Prostate gland (tissue), 2 donors: Measurements from ENCODE around the gene SHCBP1L. TPM values are rescaled to one million over a fixed set of nuclear protein-coding genes. Genes with fewer than 3 reads are reported as not detected.

Source experiments
- DNase-seq: peaks from one replicate; pipeline ENCODE4 v3.0.0-alpha.2; 2019; ENCODE audit warnings: low spot score
- H3K27ac ChIP-seq, 2 donors: fragments of 200-600 bp; sonication (generic); 2 replicates each; pipeline ENCODE4 v1.5.1; 2017 to 2019
- H3K27me3 ChIP-seq: fragments of 200-600 bp; sonication (generic); replicated peaks from 2 replicates; pipeline ENCODE4 v1.5.1; 2019; ENCODE audit not compliant: insufficient read depth
- H3K36me3 ChIP-seq, 2 donors: fragments of 200-600 bp; sonication (generic); 1 replicate in 1 of 2; 2 replicates in 1 of 2; pipeline versions ENCODE4 v1.5.1 to v1.8.1; 2017 to 2019
- H3K4me1 ChIP-seq: fragments of 200-600 bp; sonication (generic); replicated peaks from 2 replicates; pipeline ENCODE4 v1.5.1; 2019
- H3K4me3 ChIP-seq, 2 donors: fragments of 200-600 bp; sonication (generic); 2 replicates each; pipeline ENCODE4 v1.5.1; 2017 to 2019
- H3K9me3 ChIP-seq: fragments of 200-600 bp; sonication (generic); 2 replicates; pipeline ENCODE4 v1.5.1; 2017
- CTCF ChIP-seq, 4 experiments: fragments of 200-600 bp in 2 of 4; fragments of 450-650 bp in 2 of 4; sonication (generic) in 2 of 4; IDR thresholded peaks; 1 replicate in 3 of 4; 2 replicates in 1 of 4; pipeline ENCODE4 v1.5.1; 2016 to 2019; ENCODE audit warnings: antibody characterized with exemption in 4 of 4, mild to moderate bottlenecking in 2 of 4, moderate library complexity in 2 of 4
- POLR2A ChIP-seq: fragments of 450-650 bp; IDR thresholded peaks from one replicate; pipeline ENCODE4 v1.6.1; 2016; ENCODE audit warnings: antibody characterized with exemption, mild to moderate bottlenecking
- POLR2AphosphoS5 ChIP-seq: sonication (generic); formaldehyde crosslinking; IDR thresholded peaks from one replicate; pipeline ENCODE4 v1.6.1; 2017; ENCODE audit warnings: antibody characterized with exemption
- WGBS: methylation state at CpG from one replicate; pipeline ENCODE4 v1.1.5; 2018; 5-methylcytosine and 5-hydroxymethylcytosine counted together
- intact Hi-C: fragments of 100-400 bp; cut with DNase I; formaldehyde crosslinking; loops from one replicate; pipeline ENCODE4 v1.14.2; 2022
- total RNA-seq, 2 donors: library from RNA; depleted of rRNA; stranded (reverse); fragments of >200 nt; gene quantifications; one replicate each; pipeline ENCODE4 v1.1.0, GENCODE V29; 2016

SHCBP1L gene
- total RNA-seq, 2 donors from 2014 or later: 23.9 TPM; not detected in 1

DNA sequence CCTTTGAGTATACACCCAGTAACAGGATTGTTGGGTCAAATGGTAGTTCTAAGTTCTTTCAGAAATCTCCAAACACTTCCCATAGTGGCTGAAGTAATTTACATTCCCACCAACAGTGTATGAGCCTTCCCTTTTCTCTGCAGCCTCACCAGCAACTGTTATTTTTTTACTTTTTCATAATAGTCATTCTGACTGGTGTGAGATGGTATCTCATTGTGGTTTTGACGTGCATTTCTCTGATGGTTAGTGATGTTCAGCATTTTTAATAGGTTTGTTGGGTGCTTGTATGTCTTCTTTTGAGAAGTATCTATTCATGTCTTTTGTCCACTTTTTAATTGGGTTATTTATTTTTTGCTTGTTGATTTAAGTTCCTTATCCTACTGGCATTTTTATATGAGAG, 43.9 kb upstream of the SHCBP1L start:
- WGBS: 32% methylated on average over 1 of the region's 1 CpG
- intact Hi-C loops: no loop called here

DNA sequence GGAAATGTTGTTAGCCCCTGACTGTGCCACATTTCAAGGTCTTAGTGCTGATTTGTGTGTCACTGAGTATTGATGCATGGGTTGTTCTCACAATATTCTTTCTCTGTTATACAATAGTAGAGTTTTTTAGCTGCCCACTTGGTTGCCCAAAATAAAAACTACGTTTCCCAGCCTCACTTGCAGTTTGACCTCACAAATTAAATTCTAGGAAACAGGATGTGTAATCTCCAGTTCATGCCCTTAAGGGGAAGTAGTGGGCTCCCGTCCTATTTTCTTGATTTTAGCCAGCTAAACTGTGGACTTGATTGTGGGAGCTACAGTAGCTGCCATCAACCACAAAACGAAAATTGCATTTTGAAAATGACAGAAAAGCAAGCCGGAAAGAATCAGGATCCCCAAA, 42.9 kb upstream of the SHCBP1L start:
- Histone ChIP-seq H3K4me3 (no peak overlapping the region), H3K27ac (no peak overlapping the region), H3K4me1 (no peaks in the 10 kb centered on the region), H3K27me3 (no peaks in the 10 kb centered on the region), H3K36me3 (no peaks in the 10 kb centered on the region), H3K9me3 (no peaks in the 10 kb centered on the region)
- WGBS: 79% methylated on average over 4 of the region's 4 CpGs
- no peak for DNase-seq
- no peak for TF ChIP-seq CTCF (IDR thresholded peaks at IDR 0.05)
- no peak for TF ChIP-seq POLR2A
- TF ChIP-seq POLR2AphosphoS5: no peak
- intact Hi-C loops: no loop called here

More for the DNA sequence above, 43.9 kb upstream of the SHCBP1L start:
- DNase-seq: no peak
- Histone ChIP-seq H3K4me3 (no peak overlapping the region), H3K36me3 (no peaks in the 10 kb centered on the region), H3K27ac (no peak overlapping the region), H3K4me1 (no peaks in the 10 kb centered on the region), H3K9me3 (no peaks in the 10 kb centered on the region), H3K27me3 (no peaks in the 10 kb centered on the region)
- TF ChIP-seq CTCF (IDR thresholded peaks at IDR 0.05): no peak

DNA sequence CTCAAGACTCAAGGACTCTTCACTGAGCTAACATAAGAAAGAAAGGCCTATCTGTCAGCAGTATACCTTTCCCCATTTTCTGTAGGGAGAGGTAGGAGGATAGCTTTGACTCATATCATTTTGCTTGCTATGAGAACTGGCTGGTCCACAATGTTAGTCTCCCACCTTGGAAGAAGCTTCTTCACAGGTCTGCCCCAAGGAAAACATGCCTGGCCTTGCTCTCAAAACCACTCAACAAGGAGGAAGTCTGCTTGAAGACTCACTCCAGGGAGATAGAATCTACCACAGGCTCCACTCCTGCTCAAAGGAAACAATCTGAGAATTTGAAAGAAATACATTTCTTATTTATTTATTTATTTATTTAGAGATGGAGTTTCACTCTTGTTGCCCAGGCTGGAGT, 40.8 kb upstream of the SHCBP1L start:
- Histone ChIP-seq H3K4me1 (no peaks in the 10 kb centered on the region), H3K27ac (no peak overlapping the region), H3K4me3 (no peak overlapping the region), H3K9me3 (no peaks in the 10 kb centered on the region), H3K27me3 (no peaks in the 10 kb centered on the region), H3K36me3 (no peaks in the 10 kb centered on the region)
- intact Hi-C loops: no loop called here
- TF ChIP-seq POLR2A (no peak), POLR2AphosphoS5 (no peak), CTCF (IDR thresholded peaks at IDR 0.05) (no peak)
- DNase-seq: no peak

GRCh38 chr1:182990413-182991144, 37.6 kb upstream of the SHCBP1L start:
- Histone ChIP-seq H3K27me3 (no peaks in the 10 kb centered on the region), H3K4me3 (no peak overlapping the region), H3K36me3 (no peaks in the 10 kb centered on the region), H3K27ac (no peak overlapping the region), H3K4me1 (no peaks in the 10 kb centered on the region), H3K9me3 (no peaks in the 10 kb centered on the region)
- intact Hi-C loops: no loop called here
- TF ChIP-seq CTCF (IDR thresholded peaks at IDR 0.05) (no peak), POLR2AphosphoS5 (no peak), POLR2A (no peak)
- 85% methylated on average over 7 of the region's 7 CpGs for WGBS
- no peak for DNase-seq

DNA sequence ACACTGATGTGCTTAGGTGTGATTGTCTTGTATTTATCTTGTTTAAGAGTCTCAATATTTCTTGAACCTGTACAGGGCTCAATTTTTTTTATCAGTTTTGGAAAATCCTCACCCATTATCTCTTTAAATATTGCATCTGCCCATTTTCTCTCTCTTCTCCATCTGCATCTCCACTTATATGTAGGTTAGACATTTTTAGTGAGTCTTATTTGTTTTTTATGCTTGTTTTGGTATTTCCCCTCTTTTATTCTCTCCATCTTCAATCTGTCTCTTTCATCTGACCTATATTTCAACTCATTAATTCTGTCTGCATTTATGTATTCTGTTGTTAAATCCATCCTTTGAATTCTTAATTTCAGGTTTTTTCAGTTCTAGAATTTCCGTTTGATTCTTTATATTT, 32.9 kb upstream of the SHCBP1L start:
- H3K27me3 ChIP-seq: no peaks in the 10 kb centered on the region
- no peaks in the 10 kb centered on the region for H3K9me3 ChIP-seq
- TF ChIP-seq CTCF (IDR thresholded peaks at IDR 0.05) (no peak), POLR2AphosphoS5 (no peak), POLR2A (no peak)
- H3K4me1 ChIP-seq: no peaks in the 10 kb centered on the region
- intact Hi-C loops: no loop called here
- H3K27ac ChIP-seq: no peak overlapping the region
- no peak for DNase-seq
- H3K4me3 ChIP-seq: no peak overlapping the region
- H3K36me3 ChIP-seq: no peaks in the 10 kb centered on the region
- 82% methylated on average over 1 of the region's 1 CpG for WGBS
